Mononuclear cell (primary cell): ENCODE data around the gene NPAS2. TPM values are rescaled to one million over a fixed set of nuclear protein-coding genes. Genes with fewer than 3 reads are reported as not detected.

ENCODE experiments used
- H3K27me3 ChIP-seq: 2 replicates; pipeline ENCODE4 v1.6.0; 2011; ENCODE audit warnings: low read length, control low read depth; ENCODE audit not compliant: insufficient read depth
- H3K4me1 ChIP-seq: 2 replicates; pipeline ENCODE4 v1.5.1; 2011; ENCODE audit warnings: mild to moderate bottlenecking, low read length, control low read depth; ENCODE audit not compliant: insufficient read depth
- H3K4me3 ChIP-seq: 2 replicates; pipeline ENCODE4 v1.5.1; 2011; ENCODE audit warnings: mild to moderate bottlenecking, low read length, moderate library complexity
- H3K9me3 ChIP-seq: 2 replicates; pipeline ENCODE4 v1.5.1; 2011; ENCODE audit warnings: low read depth, mild to moderate bottlenecking, control low read depth, low read length
- total RNA-seq: library from RNA; depleted of rRNA; stranded (reverse); fragments of >200 nt; gene quantifications from one replicate; pipeline ENCODE4 v1.2.3, GENCODE V29; 2012

The NPAS2 gene
- total RNA-seq, 1 donor = 2.4 TPM

- Histone ChIP-seq H3K4me3 (no peak overlapping the region), H3K9me3 (no peaks in the 10 kb centered on the region)
Measured at GRCh38 chr2:100888601-100889000, 68.7 kb downstream of the NPAS2 start.

GRCh38 chr2:100889286-100889685, 69.3 kb downstream of the NPAS2 start:
- Histone ChIP-seq H3K4me1 (no peaks in the 10 kb centered on the region), H3K4me3 (no peak overlapping the region), H3K9me3 (no peaks in the 10 kb centered on the region), H3K27me3 (no peaks in the 10 kb centered on the region)

More at GRCh38 chr2:100888601-100889000, 68.7 kb downstream of the NPAS2 start:
- Histone ChIP-seq H3K27me3 (no peaks in the 10 kb centered on the region), H3K4me1 (no peaks in the 10 kb centered on the region)

DNA sequence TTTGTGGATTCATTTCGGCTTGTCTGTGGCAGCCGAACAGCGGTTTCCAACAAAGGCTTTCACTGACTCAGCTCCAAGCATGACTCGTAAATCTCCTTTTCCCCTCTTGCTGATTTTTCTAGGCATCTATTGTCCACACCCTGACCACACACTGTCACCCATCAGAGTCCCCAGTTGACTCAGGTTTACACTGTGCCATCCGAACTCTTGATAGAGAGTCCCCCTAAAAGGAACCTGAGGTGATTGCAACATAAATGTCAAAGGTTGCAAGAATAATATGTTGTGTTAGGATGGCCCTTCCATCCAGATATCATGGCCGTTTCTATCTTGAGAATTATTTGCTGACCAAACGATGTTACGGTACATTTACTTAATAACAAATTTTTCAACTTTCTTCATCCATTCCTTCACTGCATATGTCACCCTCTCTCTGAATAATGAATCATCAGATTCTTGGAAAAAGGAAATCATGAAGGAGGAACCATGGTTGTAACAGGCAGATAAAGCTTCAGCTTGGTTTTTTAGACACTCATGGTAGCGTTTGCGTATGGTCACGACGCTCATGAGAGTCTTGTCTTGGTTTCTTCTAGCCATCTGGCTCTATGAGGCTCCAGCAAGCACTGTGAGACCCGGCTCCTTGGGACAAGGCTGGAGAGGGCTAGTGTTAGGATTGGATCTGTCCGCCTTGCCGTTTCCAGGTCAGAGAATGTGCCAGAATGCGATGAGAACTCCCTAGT, 72.1 kb downstream of the NPAS2 start:
- Histone ChIP-seq H3K9me3 (no peaks in the 10 kb centered on the region), H3K4me1 (no peaks in the 10 kb centered on the region), H3K27me3 (no peaks in the 10 kb centered on the region), H3K4me3 (no peak overlapping the region)

- Histone ChIP-seq H3K4me1 (no peaks in the 10 kb centered on the region), H3K27me3 (no peaks in the 10 kb centered on the region), H3K9me3 (no peaks in the 10 kb centered on the region), H3K4me3 (no peak overlapping the region)
Measured at GRCh38 chr2:100893392-100894104, 73.6 kb downstream of the NPAS2 start.

- no peak overlapping the region for H3K4me3 ChIP-seq
- no peaks in the 10 kb centered on the region for H3K27me3 ChIP-seq
- H3K4me1 ChIP-seq = no peaks in the 10 kb centered on the region
- H3K9me3 ChIP-seq = no peaks in the 10 kb centered on the region
Measured at GRCh38 chr2:100894105-100894795, 74.3 kb downstream of the NPAS2 start.

DNA sequence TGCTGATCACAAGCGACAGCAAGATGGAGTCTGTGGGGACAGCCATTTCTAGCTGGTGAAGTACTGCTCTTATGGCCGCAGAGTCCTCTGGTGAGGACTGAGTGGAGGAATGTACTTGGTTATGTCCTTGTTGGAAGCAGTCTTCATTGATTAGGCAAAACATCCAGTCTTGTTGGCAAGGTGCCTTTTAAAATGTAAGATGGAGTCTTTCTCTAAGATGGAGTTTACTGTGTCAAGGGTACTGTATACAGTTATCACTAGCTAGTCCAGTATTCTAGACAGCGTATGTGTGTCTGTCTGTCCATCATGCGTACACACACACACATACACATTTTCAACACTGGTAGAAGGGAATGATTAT, 74.8 kb downstream of the NPAS2 start:
- Histone ChIP-seq H3K9me3 (no peaks in the 10 kb centered on the region), H3K4me1 (no peaks in the 10 kb centered on the region), H3K4me3 (no peak overlapping the region), H3K27me3 (no peaks in the 10 kb centered on the region)

GRCh38 chr2:100895402-100895801, 75.5 kb downstream of the NPAS2 start:
- Histone ChIP-seq H3K4me3 (no peak overlapping the region), H3K4me1 (no peaks in the 10 kb centered on the region), H3K27me3 (no peaks in the 10 kb centered on the region), H3K9me3 (no peaks in the 10 kb centered on the region)

DNA sequence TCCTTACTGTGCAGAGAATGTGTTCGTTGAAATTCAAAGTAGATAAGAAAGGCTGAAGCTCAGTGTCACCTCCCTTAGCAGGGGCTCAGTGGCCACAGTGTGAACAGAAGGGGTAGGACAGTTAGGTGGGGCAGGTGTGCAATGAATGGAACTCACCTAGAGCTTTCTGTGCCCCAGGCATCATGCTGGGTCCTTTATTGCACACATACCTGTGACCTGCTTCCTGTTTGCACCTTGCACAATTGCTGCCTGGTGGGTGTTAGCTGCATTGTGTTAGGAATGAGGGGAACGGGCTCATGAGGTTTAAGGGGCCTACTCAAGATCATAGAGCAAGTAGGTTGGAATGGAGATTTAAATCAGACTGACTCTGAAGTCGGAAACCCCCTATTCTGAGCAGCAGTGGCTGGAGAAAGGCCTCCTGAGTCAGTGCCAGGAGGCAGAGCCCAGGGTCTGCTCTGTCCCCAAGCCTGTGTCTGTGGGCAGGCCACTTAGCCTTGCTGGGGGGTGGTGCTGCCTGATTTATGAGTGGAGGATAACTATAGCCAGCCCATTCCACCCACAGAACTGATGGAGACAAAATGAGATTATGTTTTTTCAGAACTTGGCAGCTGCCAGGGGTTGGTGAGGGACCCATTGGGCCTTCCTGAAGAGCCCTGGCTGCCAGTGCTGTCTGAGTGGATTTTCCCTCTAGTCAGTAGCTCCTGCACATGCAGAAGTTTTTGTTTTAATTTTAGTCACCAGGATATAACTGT, 76.2 kb downstream of the NPAS2 start:
- H3K4me1 ChIP-seq = no peaks in the 10 kb centered on the region
- H3K9me3 ChIP-seq = no peaks in the 10 kb centered on the region
- H3K27me3 ChIP-seq = peaks cover 2% of the 10 kb centered on the region
- no peak overlapping the region for H3K4me3 ChIP-seq

DNA sequence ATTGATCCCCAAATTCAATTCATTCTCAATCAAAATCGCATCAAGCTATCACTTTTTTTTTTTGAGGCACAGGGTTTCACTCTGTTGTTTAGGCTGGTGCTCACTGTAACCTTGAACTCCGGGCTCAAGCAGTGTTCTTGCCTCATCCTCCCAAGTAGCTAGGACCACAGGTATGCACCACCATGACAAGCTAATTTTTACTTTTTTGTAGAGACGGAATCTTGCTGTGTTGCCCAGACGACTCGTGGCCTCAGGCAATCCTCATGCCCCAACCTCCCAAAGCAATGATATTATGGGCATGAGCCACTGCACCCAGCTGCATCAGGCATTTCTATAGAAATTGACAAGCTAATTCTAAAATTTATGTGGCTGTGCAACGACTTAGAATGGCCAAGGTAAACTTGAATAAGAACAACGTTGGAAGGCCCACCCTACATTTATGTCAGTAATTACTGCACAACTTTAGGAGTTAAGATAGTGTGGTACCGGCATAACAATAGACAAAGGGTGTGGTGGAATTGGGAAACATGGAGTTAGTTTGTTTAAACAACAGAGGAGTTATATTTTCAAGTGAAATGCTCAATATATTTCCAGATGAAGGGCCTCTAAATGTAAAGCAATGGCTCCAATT, 78.2 kb downstream of the NPAS2 start:
- Histone ChIP-seq H3K27me3 (peaks cover 2% of the 10 kb centered on the region), H3K9me3 (no peaks in the 10 kb centered on the region), H3K4me1 (no peaks in the 10 kb centered on the region), H3K4me3 (no peak overlapping the region)

DNA sequence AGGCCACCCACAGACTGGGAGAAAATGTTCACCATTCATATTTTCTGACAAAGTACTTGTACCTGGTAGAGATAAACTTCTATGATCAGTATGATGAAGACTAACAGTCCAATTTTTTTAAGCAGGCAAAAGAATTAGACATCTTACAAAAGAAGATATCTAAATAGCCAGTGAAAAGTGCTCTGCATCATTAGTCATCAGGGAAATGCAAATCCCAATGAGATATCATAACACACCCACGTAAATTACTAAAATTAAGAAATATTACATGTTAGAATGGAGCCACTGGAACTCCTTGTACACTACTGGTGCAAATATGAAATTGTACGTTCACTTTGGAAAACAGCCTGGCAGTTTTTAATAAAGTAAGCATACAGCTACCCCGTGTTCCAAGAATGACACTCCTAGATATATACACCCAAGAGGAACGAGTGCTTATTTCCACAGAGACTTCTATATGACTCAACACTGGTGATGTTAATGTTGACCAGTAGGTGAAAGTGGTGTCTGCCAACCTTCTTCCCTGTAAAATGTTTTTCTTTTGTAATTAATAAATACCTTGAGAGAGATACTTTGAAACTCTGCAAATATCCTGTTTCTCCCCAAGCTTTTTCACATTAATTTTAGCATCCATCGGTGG, 80.3 kb downstream of the NPAS2 start:
- Histone ChIP-seq H3K4me3 (no peak overlapping the region), H3K9me3 (no peaks in the 10 kb centered on the region), H3K4me1 (no peaks in the 10 kb centered on the region), H3K27me3 (peaks cover 2% of the 10 kb centered on the region)

GRCh38 chr2:100902817-100903405, 83.0 kb downstream of the NPAS2 start:
- no peaks in the 10 kb centered on the region for H3K9me3 ChIP-seq
- H3K27me3 ChIP-seq = peaks cover 2% of the 10 kb centered on the region
- no peaks in the 10 kb centered on the region for H3K4me1 ChIP-seq
- no peak overlapping the region for H3K4me3 ChIP-seq

DNA sequence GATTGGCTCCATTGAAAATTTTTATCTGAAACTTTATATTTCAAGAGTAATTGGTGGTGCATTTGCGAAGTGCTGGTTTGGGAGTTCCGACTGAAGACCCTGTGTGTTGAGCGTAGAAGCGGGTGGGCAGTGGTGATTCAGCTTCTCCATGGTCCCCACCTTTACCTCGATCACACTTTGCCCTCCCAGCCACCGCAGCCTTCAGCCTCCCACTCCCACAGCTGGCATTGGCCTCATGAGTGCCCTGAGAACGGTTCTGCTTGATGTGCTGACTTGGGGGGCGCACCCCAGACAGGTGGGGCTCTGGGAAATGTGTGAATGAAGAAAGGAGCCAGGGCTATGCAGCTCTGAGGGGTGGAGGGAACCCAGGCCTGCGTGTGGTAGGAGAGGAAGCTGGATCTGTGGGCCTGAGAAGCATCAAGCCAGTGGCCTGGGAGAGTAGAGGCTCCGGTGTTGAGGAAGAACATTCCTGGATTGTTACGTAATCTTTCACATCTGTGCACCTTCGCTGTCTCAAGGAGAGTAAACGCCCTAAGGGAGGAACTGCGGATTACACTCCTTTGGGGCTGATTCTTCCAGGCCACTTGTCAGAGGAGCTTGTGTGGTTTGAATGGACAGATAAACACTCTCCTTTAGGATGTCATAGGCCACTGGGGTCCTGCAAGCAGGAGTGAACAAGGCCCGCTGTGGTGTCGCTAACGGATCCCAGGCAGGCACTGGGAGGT, 83.8 kb downstream of the NPAS2 start:
- no peaks in the 10 kb centered on the region for H3K9me3 ChIP-seq
- H3K4me1 ChIP-seq = no peaks in the 10 kb centered on the region
- peaks cover 2% of the 10 kb centered on the region for H3K27me3 ChIP-seq
- H3K4me3 ChIP-seq = no peak overlapping the region

- no peak overlapping the region for H3K4me3 ChIP-seq
- peaks cover 2% of the 10 kb centered on the region for H3K27me3 ChIP-seq
- H3K9me3 ChIP-seq = no peaks in the 10 kb centered on the region
- no peaks in the 10 kb centered on the region for H3K4me1 ChIP-seq
Measured at GRCh38 chr2:100905132-100905805, 85.3 kb downstream of the NPAS2 start.
